OCI-LY7 (cell line): Measurements from ENCODE around the gene VAMP4.

Source experiments
- CTCF ChIP-seq: fragments of 200-600 bp; sonication (generic); conservative IDR thresholded peaks from 2 replicates; pipeline ENCODE4 v1.5.1; 2014; ENCODE audit warnings: mild to moderate bottlenecking, antibody characterized with exemption, low read length, moderate library complexity, mixed read lengths
- EZH2phosphoT487 ChIP-seq: fragments of 200-600 bp; sonication (generic); IDR thresholded peaks from 2 replicates; pipeline ENCODE4 v1.6.1; 2018; ENCODE audit warnings: low read depth, borderline replicate concordance, mild to moderate bottlenecking, mixed run types, antibody characterized with exemption, low read length, moderate library complexity, mixed read lengths

GRCh38 chr1:171653796-171654195, 88.1 kb downstream of the VAMP4 start:
- TF ChIP-seq CTCF = no peak
- no peak for TF ChIP-seq EZH2phosphoT487
